AG09319 (cell line): ENCODE data around the gene MESP2.

ENCODE experiments used
- DNase-seq: peaks from one replicate; pipeline ENCODE4 v3.0.0-alpha.2; 2010; ENCODE audit warnings: low read depth; ENCODE audit errors: extremely low read depth
- CTCF ChIP-seq: IDR thresholded peaks from 2 replicates; pipeline ENCODE4 v1.5.1; 2011; ENCODE audit warnings: low read depth, mild to moderate bottlenecking, inconsistent platforms, low read length, moderate library complexity

MESP2 gene

DNA sequence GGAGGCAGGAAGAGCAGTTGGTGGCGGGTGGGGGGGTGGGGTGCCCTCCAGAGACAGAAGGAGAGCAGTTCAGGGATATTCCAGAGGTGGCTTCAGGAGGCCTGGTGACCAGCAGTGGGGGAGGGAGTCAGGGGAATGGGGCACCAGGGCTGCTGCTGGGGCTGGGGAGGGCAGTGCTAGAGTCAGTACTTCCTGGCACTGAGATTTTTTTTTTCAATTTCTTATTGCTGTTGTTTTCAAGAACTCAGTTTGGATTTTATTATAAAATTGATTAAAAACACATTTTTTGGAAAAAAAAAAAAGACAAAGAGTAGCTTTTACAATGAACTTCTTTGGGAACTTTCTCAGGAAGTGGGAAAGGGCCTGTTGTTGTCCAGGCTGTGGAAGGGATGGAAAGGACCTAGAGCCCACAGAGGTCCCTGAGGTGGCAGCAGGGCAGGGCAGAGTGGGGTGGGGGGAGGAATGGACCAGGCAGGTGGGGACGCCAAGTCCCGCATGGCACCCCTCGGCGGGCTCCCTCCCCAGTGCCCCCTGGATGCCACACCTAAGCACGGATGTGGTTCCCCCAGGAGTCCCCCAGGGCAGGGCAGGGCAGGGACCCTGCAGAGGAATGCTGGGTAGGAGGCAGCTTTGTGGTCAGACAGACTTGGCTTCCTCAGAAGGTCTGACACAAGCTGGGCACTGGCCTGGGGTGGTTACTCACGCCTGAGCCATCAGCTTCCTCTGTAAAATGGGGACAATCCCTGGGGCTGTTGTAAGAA, 47.0 kb downstream of the MESP2 start:
- TF ChIP-seq CTCF: no peak
- DNase-seq: no peak

DNA sequence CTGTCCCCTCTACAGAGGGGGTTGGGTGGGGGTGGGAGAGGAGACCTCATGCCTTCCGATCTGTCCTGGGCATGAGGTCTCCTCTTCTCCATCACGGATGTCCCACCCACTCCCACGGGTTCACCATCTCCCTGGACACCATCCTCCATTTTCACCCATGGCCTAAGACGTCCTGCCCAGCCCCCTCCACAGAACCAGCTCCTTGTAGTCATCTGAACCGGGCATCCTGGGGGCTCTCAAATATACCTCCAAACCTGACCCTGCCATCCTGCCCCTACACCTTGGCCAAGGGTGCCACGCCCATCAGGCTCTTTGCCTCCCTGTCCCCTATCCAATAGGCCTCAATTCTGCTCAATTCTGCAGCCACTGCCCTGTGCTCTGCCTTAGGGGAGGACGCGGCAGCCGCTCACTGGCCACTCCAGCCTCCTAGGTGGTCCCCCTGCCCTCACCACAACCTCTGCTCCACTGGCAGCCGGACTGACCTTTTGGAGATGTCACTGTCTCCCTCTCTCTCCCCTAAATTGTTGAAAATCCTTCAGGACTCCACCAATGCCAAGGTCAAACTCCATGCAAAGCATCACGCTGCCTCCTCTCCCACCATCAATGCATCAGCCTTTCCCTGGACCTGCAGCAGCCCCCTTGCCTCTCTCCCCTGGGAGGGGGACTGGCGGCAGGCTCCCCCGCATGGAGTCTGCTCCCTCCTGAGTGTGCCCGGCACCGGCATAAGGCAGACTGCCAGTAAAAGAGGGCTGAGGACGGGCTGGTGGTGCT, 47.9 kb downstream of the MESP2 start:
- no peak for TF ChIP-seq CTCF
- no peak for DNase-seq

DNA sequence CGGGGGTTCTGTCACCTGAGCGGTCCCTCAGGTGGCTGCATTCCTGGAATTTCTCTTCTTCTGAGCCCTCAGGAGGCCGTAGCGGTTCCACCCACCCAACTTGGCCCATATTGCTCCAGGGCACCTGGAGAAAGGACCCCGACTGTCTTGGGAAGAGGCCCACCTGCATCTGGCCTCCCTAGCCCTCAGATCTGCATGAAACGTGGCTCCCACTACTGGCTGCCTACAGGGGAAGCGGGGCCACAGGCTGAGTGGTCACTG, 48.4 kb downstream of the MESP2 start:
- DNase-seq: no peak
- no peak for TF ChIP-seq CTCF

GRCh38 chr15:89825271-89825940, 49.3 kb downstream of the MESP2 start:
- no peak for TF ChIP-seq CTCF

GRCh38 chr15:89826671-89827655, 50.8 kb downstream of the MESP2 start:
- no peak for DNase-seq
- no peak for TF ChIP-seq CTCF

More at GRCh38 chr15:89825271-89825940, 49.3 kb downstream of the MESP2 start:
- DNase-seq: no peak

GRCh38 chr15:89827829-89828228, 51.7 kb downstream of the MESP2 start:
- no peak for DNase-seq

More at GRCh38 chr15:89827829-89828228, 51.7 kb downstream of the MESP2 start:
- TF ChIP-seq CTCF: no peak
